HepG2 (cell line): ENCODE data around the gene SERINC5. TPM values are rescaled to one million over a fixed set of nuclear protein-coding genes. Genes with fewer than 3 reads are reported as not detected.
A peak's percentile ranks its signal among the peaks of the same experiment; 100 is the strongest.

Source experiments
- ATF4 ChIP-seq, 2 experiments: fragments of 450-650 bp in 1 of 2; sonication (generic) in 1 of 2; formaldehyde crosslinking; IDR thresholded peaks; 2 replicates each; pipeline versions ENCODE4 v1.5.0 to v1.8.0; 2020 to 2022; ENCODE audit warnings: mild to moderate bottlenecking in 1 of 2, missing genetic modification reagents in 1 of 2
- HDAC1 ChIP-seq: sonication (generic); formaldehyde crosslinking; IDR thresholded peaks from 2 replicates; pipeline ENCODE4 v1.5.1; 2020; ENCODE audit warnings: mild to moderate bottlenecking, missing genetic modification reagents
- HES4 ChIP-seq: sonication (generic); formaldehyde crosslinking; IDR thresholded peaks from 2 replicates; pipeline ENCODE4 v1.9.0; 2021; ENCODE audit warnings: mild to moderate bottlenecking, missing genetic modification reagents, borderline replicate concordance
- KLF13 ChIP-seq: sonication (generic); formaldehyde crosslinking; IDR thresholded peaks from 2 replicates; pipeline ENCODE4 v1.4.0; 2020; ENCODE audit warnings: mild to moderate bottlenecking, missing genetic modification reagents
- NFE2 ChIP-seq: sonication (generic); formaldehyde crosslinking; IDR thresholded peaks from 2 replicates; pipeline ENCODE4 v1.4.0; 2020; ENCODE audit warnings: missing genetic modification reagents
- SIN3B ChIP-seq: fragments of 150-350 bp; IDR thresholded peaks from 2 replicates; pipeline ENCODE4 v1.6.1; 2014; ENCODE audit warnings: low read length
- TEAD2 ChIP-seq: sonication (generic); formaldehyde crosslinking; IDR thresholded peaks from 2 replicates; pipeline ENCODE4 v1.9.0; 2021; ENCODE audit warnings: missing genetic modification reagents
- TRIM22 ChIP-seq: fragments of 450-650 bp; IDR thresholded peaks from 2 replicates; pipeline ENCODE4 v1.6.1; 2017
- ZMYM4 ChIP-seq: sonication (generic); formaldehyde crosslinking; IDR thresholded peaks from 2 replicates; pipeline ENCODE4 v1.8.1; 2023; ENCODE audit warnings: mild to moderate bottlenecking, missing genetic modification reagents
- ZNF121 ChIP-seq: sonication (generic); formaldehyde crosslinking; IDR thresholded peaks from 2 replicates; pipeline ENCODE4 v1.5.0; 2020; ENCODE audit warnings: mild to moderate bottlenecking, missing genetic modification reagents
- ZNF512 ChIP-seq: sonication (generic); formaldehyde crosslinking; IDR thresholded peaks from 2 replicates; pipeline ENCODE4 v1.4.0; 2020; ENCODE audit warnings: mild to moderate bottlenecking, missing genetic modification reagents
- ZNF788 ChIP-seq: sonication (generic); formaldehyde crosslinking; IDR thresholded peaks from 2 replicates; pipeline ENCODE4 v1.5.0; 2020; ENCODE audit warnings: mild to moderate bottlenecking, missing genetic modification reagents, borderline replicate concordance
- polyA plus RNA-seq, 8 experiments: library from polyadenylated mRNA; depleted of rRNA in 3 of 8; stranded (reverse) in 7 of 8; unstranded in 1 of 8; fragments of >200 nt; fragmentation: Illumina TruSeq in 4 of 8; extraction: Trizol in 4 of 8; gene quantifications; 2 replicates each; pipeline versions ENCODE4 v1.2.1 to v1.2.3, GENCODE V29; 2011 to 2016; ENCODE audit warnings: low read depth in 4 of 8, missing spikeins in 1 of 8, mixed read lengths in 1 of 8; ENCODE audit not compliant: insufficient read depth in 1 of 8
- total RNA-seq, 5 experiments: library from RNA; depleted of rRNA; stranded (reverse); fragments of >200 nt; fragmentation: Illumina TruSeq; extraction: Trizol; gene quantifications; 2 replicates each; pipeline ENCODE4 v1.2.3, GENCODE V29; 2016; ENCODE audit warnings: low read depth in 1 of 5
- TF ChIP-seq, protein P1 (sequence below): sonication (generic); formaldehyde crosslinking; IDR thresholded peaks from 2 replicates; pipeline ENCODE4 v1.9.0; 2021; ENCODE audit warnings: mild to moderate bottlenecking, missing genetic modification reagents
- TF ChIP-seq, protein P2 (sequence below): sonication (generic); formaldehyde crosslinking; IDR thresholded peaks from 2 replicates; pipeline ENCODE4 v1.4.0; 2020; ENCODE audit warnings: missing genetic modification reagents, mild to moderate bottlenecking, borderline replicate concordance

SERINC5 gene
- total and polyA plus RNA-seq, 2 of the 13 experiments (the other 11 are each of a cell fraction or from before 2014, with no cell fraction given) = 17.3 to 22.8 TPM

DNA sequence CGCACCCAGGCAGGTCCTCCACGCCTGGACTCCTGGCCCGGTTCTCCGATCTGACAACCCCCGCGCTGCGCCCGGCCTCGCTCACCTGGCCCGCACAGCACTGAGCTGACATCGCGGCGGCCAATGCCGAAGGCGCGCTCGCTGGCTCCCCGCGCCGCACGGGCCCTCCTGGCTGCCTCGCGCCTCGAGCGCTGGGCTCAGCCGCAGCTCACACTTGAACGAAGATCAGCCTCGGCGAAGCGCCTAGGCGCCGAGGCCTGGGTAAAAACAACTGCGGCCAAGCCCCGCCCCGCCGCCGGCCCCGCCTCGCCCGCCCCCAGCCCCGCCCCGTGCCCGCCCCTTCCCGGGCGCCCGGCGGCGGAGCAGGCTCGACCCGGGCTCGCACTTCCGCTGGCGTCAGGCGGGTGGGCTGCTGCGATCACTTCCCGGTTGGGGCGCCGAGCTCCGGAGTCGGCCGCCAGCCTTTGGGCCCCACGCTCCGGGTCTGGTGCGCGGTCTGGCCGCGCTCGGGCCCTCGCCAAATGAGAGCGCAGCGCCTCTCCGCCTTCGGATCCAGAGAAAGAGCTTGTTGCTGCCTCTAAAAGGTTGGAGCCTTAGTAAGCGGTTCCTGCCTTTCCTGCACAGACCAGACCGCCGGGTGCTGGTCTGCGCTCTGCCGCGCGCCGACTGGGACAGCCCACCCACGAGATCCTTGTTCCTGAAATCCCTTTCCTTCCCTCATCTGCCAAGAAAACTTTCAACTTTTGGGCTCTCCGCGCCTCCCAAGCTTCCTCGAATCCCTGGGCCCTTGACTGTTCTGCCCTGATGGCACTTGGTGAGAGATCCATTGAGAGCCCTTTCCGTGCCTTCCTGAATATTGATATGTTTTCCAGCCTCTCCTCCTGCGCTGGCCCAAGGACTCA, at the start of gene SERINC5 (continued):
- TF ChIP-seq, protein P1, sequence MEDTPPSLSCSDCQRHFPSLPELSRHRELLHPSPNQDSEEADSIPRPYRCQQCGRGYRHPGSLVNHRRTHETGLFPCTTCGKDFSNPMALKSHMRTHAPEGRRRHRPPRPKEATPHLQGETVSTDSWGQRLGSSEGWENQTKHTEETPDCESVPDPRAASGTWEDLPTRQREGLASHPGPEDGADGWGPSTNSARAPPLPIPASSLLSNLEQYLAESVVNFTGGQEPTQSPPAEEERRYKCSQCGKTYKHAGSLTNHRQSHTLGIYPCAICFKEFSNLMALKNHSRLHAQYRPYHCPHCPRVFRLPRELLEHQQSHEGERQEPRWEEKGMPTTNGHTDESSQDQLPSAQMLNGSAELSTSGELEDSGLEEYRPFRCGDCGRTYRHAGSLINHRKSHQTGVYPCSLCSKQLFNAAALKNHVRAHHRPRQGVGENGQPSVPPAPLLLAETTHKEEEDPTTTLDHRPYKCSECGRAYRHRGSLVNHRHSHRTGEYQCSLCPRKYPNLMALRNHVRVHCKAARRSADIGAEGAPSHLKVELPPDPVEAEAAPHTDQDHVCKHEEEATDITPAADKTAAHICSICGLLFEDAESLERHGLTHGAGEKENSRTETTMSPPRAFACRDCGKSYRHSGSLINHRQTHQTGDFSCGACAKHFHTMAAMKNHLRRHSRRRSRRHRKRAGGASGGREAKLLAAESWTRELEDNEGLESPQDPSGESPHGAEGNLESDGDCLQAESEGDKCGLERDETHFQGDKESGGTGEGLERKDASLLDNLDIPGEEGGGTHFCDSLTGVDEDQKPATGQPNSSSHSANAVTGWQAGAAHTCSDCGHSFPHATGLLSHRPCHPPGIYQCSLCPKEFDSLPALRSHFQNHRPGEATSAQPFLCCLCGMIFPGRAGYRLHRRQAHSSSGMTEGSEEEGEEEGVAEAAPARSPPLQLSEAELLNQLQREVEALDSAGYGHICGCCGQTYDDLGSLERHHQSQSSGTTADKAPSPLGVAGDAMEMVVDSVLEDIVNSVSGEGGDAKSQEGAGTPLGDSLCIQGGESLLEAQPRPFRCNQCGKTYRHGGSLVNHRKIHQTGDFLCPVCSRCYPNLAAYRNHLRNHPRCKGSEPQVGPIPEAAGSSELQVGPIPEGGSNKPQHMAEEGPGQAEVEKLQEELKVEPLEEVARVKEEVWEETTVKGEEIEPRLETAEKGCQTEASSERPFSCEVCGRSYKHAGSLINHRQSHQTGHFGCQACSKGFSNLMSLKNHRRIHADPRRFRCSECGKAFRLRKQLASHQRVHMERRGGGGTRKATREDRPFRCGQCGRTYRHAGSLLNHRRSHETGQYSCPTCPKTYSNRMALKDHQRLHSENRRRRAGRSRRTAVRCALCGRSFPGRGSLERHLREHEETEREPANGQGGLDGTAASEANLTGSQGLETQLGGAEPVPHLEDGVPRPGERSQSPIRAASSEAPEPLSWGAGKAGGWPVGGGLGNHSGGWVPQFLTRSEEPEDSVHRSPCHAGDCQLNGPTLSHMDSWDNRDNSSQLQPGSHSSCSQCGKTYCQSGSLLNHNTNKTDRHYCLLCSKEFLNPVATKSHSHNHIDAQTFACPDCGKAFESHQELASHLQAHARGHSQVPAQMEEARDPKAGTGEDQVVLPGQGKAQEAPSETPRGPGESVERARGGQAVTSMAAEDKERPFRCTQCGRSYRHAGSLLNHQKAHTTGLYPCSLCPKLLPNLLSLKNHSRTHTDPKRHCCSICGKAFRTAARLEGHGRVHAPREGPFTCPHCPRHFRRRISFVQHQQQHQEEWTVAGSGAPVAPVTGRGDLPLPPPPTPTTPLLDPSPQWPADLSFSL (CRISPR knock-in tag) = no peak
- TF ChIP-seq HES4 (CRISPR knock-in tag) (peak; percentile 83), NFE2 (no peak), ZNF121 (CRISPR knock-in tag) (peak; percentile 80), ZMYM4 (peak; percentile 91), HDAC1 (CRISPR knock-in tag) (peak; percentile 55), TRIM22 (no peak), SIN3B (no peak), ATF4 (CRISPR knock-in tag; IDR thresholded peaks at IDR 0.05) (no peak), TEAD2 (no peak; the same call in 1 of the 2 replicates), ZNF512 (CRISPR knock-in tag) (no peak), KLF13 (0 out of 2 replicates have a peak, but pooled peaks have one; percentile 30), ZNF788 (CRISPR knock-in tag) (peak; percentile 72)
- TF ChIP-seq, protein P2, sequence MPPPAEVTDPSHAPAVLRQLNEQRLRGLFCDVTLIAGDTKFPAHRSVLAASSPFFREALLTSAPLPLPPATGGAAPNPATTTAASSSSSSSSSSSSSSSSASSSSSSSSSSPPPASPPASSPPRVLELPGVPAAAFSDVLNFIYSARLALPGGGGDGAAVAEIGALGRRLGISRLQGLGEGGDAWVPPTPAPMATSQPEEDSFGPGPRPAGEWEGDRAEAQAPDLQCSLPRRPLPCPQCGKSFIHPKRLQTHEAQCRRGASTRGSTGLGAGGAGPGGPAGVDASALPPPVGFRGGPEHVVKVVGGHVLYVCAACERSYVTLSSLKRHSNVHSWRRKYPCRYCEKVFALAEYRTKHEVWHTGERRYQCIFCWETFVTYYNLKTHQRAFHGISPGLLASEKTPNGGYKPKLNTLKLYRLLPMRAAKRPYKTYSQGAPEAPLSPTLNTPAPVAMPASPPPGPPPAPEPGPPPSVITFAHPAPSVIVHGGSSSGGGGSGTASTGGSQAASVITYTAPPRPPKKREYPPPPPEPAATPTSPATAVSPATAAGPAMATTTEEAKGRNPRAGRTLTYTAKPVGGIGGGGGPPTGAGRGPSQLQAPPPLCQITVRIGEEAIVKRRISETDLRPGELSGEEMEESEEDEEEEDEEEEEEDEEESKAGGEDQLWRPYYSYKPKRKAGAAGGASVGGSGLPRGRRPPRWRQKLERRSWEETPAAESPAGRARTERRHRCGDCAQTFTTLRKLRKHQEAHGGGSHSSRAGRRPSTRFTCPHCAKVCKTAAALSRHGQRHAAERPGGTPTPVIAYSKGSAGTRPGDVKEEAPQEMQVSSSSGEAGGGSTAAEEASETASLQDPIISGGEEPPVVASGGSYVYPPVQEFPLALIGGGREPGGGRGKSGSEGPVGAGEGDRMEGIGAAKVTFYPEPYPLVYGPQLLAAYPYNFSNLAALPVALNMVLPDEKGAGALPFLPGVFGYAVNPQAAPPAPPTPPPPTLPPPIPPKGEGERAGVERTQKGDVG = no peak; the same call in 1 of the 2 replicates
